Activated CD4-positive, alpha-beta memory T cell treated with anti-CD3 and anti-CD28 coated beads for 36 hours (primary cell): ENCODE data around the gene TNFRSF4. TPM values are rescaled to one million over a fixed set of nuclear protein-coding genes. Genes with fewer than 3 reads are reported as not detected.

ENCODE experiments used
- CTCF ChIA-PET: fragments of 350-600 bp; sonication (Branson Sonifier 250); formaldehyde crosslinking; loops from one replicate; lab custom pipeline; 2021; ENCODE audit warnings: antibody characterized with exemption, inconsistent platforms; lab: Charles Lee
- POLR2A ChIA-PET: fragments of 350-600 bp; sonication (Branson Sonifier 250); formaldehyde crosslinking; loops from one replicate; lab custom pipeline; 2021; ENCODE audit warnings: antibody characterized with exemption; lab: Charles Lee
- DNase-seq: peaks from one replicate; pipeline ENCODE4 v3.0.0-alpha.2; 2020
- H3K27ac Mint-ChIP-seq: one replicate; pipeline ENCODE4 v1.8.0; 2021; ENCODE audit warnings: mixed read lengths
- H3K27me3 Mint-ChIP-seq: one replicate; pipeline ENCODE4 v1.8.0; 2021; ENCODE audit warnings: mixed read lengths
- H3K36me3 Mint-ChIP-seq: one replicate; pipeline ENCODE4 v1.8.0; 2021; ENCODE audit warnings: mixed read lengths
- H3K4me1 Mint-ChIP-seq: one replicate; pipeline ENCODE4 v1.8.0; 2021; ENCODE audit warnings: low read depth, mixed read lengths
- H3K4me3 Mint-ChIP-seq: one replicate; pipeline ENCODE4 v1.8.0; 2021; ENCODE audit warnings: mild to moderate bottlenecking, mixed read lengths
- H3K9me3 Mint-ChIP-seq: one replicate; pipeline ENCODE4 v1.8.0; 2021; ENCODE audit warnings: mixed read lengths
- intact Hi-C: fragments of 100-400 bp; cut with micrococcal nuclease; formaldehyde crosslinking; loops from one replicate; pipeline ENCODE4 v1.15.1; 2023
- total RNA-seq, 2 experiments: library from RNA; stranded (reverse); gene quantifications; one replicate each; pipeline ENCODE4 v1.2.3, GENCODE V29; 2021

TNFRSF4 gene
- total RNA-seq, 2 experiments from 2014 or later, result 1,003 to 1,005 TPM

DNA sequence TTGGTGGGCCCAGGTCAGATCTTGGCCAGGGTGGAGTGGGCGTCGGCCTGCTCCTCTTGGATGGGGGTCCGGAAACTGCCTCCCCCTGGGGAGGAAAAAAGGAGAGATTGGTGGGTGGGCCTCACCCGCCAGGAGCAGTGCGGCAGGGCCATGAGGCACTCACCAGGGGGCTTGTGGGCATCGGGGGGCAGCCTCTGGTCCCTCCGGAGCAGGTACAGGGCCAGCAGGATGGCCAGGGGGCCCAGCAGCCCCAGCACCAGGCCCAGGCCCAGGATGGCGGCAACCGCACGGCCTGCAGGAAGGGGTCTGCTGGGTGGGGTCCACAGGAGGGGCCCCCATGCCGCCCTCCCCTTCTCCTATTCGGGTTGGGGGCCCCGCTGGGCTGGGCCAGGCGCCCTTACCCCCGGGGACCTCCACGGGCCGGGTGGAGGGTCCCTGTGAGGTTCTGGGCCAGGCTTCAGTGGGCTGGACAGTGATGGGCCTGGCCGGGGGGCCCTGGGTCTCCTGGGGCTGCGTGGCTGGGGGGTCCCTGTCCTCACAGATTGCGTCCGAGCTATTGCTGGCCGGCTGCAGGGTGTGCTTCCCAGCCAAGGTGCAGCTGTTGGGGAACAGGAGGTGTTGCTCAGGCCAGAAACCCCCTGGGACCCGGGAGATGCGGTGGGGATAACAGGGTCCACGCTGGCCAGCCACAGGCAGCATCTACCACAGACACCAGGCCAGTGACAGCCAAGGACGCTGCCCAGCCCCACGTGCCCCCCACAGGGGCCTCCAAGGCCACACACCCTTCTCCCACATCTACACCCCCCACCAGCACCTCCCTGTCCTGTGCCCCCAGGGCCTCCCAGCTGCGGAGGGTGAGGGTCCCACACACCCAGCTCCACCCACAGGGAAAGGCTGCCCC lies 2.2 kb downstream of the TNFRSF4 start:
- no peaks in the 10 kb centered on the region for H3K27me3 Mint-ChIP-seq
- ChIA-PET CTCF (interaction anchor here (1.2 to 1.3 kb wide), 2 partner anchors 19 to 91 kb away, joined by 3 read pairs; no protein-coding TSS in a partner anchor), POLR2A (interaction anchor here (0.7 to 0.8 kb wide), 2 partner anchors 19 to 90 kb away, joined by 3 read pairs; no protein-coding TSS in a partner anchor)
- peaks cover 44% of the 10 kb centered on the region for H3K4me1 Mint-ChIP-seq
- intact Hi-C loops, result no loop called here
- H3K36me3 Mint-ChIP-seq, result peaks cover 67% of the 10 kb centered on the region
- peak overlapping the region; percentile 100 for H3K27ac Mint-ChIP-seq
- H3K9me3 Mint-ChIP-seq, result no peaks in the 10 kb centered on the region
- DNase-seq, result no peak
- peak overlapping the region; percentile 91 for H3K4me3 Mint-ChIP-seq

DNA sequence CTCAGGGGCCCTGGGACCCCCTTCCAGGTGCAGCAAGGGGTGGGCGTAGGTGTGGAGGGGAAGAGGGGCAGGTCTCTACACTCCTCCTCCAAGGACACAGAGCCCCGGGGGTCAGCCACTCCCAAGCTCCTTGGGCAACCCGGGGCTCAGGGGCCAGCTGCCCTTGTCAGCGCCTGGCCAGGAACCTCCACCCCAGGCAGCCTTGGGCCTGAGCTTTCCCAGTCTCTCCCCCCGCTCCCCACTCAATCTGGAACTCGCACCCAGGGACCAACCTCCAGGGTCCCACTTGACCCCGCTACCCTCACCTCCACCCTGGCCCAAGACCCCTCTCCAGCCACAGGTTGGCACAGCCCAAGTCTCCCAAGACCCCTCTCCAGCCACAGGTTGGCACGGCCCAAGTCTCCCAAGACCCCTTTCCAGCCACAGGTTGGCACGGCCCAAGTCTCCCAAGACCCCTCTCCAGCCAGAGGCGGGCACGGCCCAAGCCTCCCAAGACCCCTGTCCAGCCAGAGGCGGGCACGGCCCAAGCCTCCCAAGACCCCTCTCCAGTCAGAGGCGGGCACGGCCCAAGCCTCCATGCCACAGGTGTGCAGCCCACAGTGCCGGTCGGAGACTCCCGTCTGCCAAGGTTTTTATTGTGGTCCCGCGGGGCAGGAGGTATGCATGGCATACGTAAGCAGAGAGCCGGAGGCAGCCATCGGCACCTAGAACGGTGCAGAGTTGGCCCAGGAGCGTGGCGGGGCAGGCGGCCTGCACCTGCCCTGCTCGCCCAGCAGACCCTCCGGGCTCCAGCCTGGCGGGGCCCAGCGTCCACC lies 3.0 kb downstream of the TNFRSF4 start:
- H3K4me3 Mint-ChIP-seq, result peak overlapping the region; percentile 91
- peaks cover 62% of the 10 kb centered on the region for H3K36me3 Mint-ChIP-seq
- CTCF ChIA-PET, result interaction anchor here (0.8 to 1.5 kb wide), 2 partner anchors 63 to 81 kb away, joined by 3 read pairs; partner anchors contain the start of gene UBE2J2
- intact Hi-C loops, result no loop called here
- peak overlapping the region; percentile 100 for H3K27ac Mint-ChIP-seq
- POLR2A ChIA-PET, result interaction anchor here (8.3 kb wide), 1 partner anchor 6 kb away, joined by 107 read pairs; no protein-coding TSS in a partner anchor
- peak; percentile 10 for DNase-seq
- H3K27me3 Mint-ChIP-seq, result no peaks in the 10 kb centered on the region
- H3K4me1 Mint-ChIP-seq, result peaks cover 42% of the 10 kb centered on the region
- H3K9me3 Mint-ChIP-seq, result no peaks in the 10 kb centered on the region

GRCh38 chr1:1208713-1209433 lies 5.1 kb downstream of the TNFRSF4 start:
- DNase-seq, result peak; percentile 86
- H3K4me3 Mint-ChIP-seq, result peak overlapping the region; percentile 91
- H3K4me1 Mint-ChIP-seq, result peaks cover 30% of the 10 kb centered on the region
- H3K9me3 Mint-ChIP-seq, result no peaks in the 10 kb centered on the region
- intact Hi-C loops, result loop anchor here (1.0 to 10.0 kb wide), 4 partner anchors 7 to 174 kb away; partner anchors contain the start of gene C1orf159
- peaks cover 57% of the 10 kb centered on the region for H3K36me3 Mint-ChIP-seq
- POLR2A ChIA-PET, result interaction anchor here (0.6 to 8.3 kb wide), 3 partner anchors 8 to 92 kb away, joined by 3 to 107 read pairs (median 4); no protein-coding TSS in a partner anchor
- H3K27ac Mint-ChIP-seq, result peak overlapping the region; percentile 100
- CTCF ChIA-PET, result interaction anchor here (2.4 kb wide), 1 partner anchor 87 kb away, joined by 13 read pairs; no protein-coding TSS in a partner anchor
- H3K27me3 Mint-ChIP-seq, result no peaks in the 10 kb centered on the region

DNA sequence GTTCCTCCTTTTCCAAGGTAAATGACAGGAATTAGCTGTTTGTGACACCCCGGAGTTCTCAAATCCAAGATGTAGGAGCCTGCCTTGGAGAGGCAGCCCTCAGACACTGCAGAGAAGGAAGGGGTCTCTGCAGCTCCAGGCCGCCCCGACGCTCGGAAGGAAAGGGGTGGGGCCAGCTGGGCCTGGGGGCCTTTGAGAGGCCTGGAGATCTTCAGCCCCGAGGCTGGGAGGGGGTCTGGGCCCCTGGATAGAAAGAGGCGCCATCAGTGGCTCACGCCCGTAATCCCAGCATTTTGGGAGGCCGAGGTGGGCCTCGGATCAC lies 6.4 kb downstream of the TNFRSF4 start:
- CTCF ChIA-PET, result interaction anchor here (1.3 to 2.4 kb wide), 4 partner anchors 9 to 174 kb away, joined by 3 to 13 read pairs (median 6); no protein-coding TSS in a partner anchor
- Mint-ChIP-seq H3K4me3 (peak overlapping the region; percentile 91), H3K36me3 (peaks cover 54% of the 10 kb centered on the region), H3K9me3 (no peaks in the 10 kb centered on the region), H3K4me1 (peaks cover 31% of the 10 kb centered on the region), H3K27me3 (no peaks in the 10 kb centered on the region), H3K27ac (peak overlapping the region; percentile 100)
- intact Hi-C loops, result loop anchor here (10.0 kb wide), 1 partner anchor 173 kb away; no protein-coding TSS in a partner anchor
- DNase-seq, result no peak
- POLR2A ChIA-PET, result interaction anchor here (0.9 to 8.3 kb wide), 5 partner anchors 10 to 92 kb away, joined by 3 to 107 read pairs (median 4); partner anchors contain the start of gene C1orf159

- H3K9me3 Mint-ChIP-seq, result no peaks in the 10 kb centered on the region
- intact Hi-C loops, result loop anchor here (1.0 to 10.0 kb wide), 2 partner anchors 70 to 172 kb away; no protein-coding TSS in a partner anchor
- ChIA-PET CTCF (interaction anchor here (1.3 to 2.4 kb wide), 4 partner anchors 10 to 174 kb away, joined by 3 to 13 read pairs (median 6); no protein-coding TSS in a partner anchor), POLR2A (interaction anchor here (0.6 to 8.3 kb wide), 6 partner anchors 10 to 91 kb away, joined by 3 to 107 read pairs (median 4); partner anchors contain the start of gene C1orf159)
- H3K27me3 Mint-ChIP-seq, result no peaks in the 10 kb centered on the region
- H3K27ac Mint-ChIP-seq, result peak overlapping the region; percentile 100
- peak overlapping the region; percentile 84 for H3K4me3 Mint-ChIP-seq
- peaks cover 52% of the 10 kb centered on the region for H3K36me3 Mint-ChIP-seq
- DNase-seq, result peak; percentile 60
- peaks cover 31% of the 10 kb centered on the region for H3K4me1 Mint-ChIP-seq
These were observed 6.9 kb downstream of the TNFRSF4 start for GRCh38 chr1:1206966-1207531.

DNA sequence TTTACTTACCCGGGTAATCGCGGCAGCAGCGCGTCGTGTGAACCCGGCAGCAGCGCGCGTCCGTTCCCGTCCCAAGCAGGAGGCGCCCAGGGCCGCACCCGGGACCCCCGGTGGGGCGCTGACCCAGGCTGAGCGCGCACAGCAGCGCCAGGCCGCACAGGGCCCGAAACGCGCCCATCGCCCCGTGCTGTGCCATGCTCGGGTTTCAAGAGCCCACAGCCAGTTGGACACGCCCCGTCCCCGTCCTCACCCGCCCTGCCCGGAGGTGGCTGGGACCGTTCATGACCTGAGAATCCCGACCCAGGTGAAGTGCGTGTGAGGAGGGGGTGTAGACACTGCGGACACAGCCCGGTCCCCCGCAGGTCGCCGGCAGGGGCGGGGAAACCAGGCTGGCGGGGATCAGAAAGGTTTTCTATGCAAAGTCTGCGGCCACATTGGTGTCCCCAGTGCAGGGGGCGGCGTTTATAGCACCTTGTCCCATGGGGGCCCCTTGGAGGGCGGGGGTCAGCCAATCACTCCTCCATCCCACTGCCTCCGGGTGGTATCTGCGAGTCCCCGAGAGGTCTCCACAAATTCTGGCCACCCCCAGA lies 7.5 kb downstream of the TNFRSF4 start, which contains the start of gene TNFRSF18:
TSS of gene TNFRSF18 (minus strand) at position 217 of the 590 bp plus-strand sequence. CDS start at position 196, 21 bp downstream.
- Mint-ChIP-seq H3K4me1 (peaks cover 31% of the 10 kb centered on the region), H3K9me3 (no peaks in the 10 kb centered on the region), H3K36me3 (peaks cover 50% of the 10 kb centered on the region), H3K27me3 (no peaks in the 10 kb centered on the region), H3K27ac (peak within 1 kb of the TSS; percentile 100), H3K4me3 (peak within 1 kb of the TSS; percentile 84)
- peak; percentile 76 for DNase-seq
- ChIA-PET POLR2A (interaction anchor here (0.6 to 8.3 kb wide), 5 partner anchors 11 to 90 kb away, joined by 3 to 107 read pairs (median 4); partner anchors contain the start of genes B3GALT6, C1orf159 and SDF4), CTCF (interaction anchor here (1.9 to 2.4 kb wide), 3 partner anchors 10 to 85 kb away, joined by 9 to 13 read pairs (median 13); no protein-coding TSS in a partner anchor)
- intact Hi-C loops, result loop anchor here (1.0 to 10.0 kb wide), 2 partner anchors 69 to 172 kb away; no protein-coding TSS in a partner anchor

DNA sequence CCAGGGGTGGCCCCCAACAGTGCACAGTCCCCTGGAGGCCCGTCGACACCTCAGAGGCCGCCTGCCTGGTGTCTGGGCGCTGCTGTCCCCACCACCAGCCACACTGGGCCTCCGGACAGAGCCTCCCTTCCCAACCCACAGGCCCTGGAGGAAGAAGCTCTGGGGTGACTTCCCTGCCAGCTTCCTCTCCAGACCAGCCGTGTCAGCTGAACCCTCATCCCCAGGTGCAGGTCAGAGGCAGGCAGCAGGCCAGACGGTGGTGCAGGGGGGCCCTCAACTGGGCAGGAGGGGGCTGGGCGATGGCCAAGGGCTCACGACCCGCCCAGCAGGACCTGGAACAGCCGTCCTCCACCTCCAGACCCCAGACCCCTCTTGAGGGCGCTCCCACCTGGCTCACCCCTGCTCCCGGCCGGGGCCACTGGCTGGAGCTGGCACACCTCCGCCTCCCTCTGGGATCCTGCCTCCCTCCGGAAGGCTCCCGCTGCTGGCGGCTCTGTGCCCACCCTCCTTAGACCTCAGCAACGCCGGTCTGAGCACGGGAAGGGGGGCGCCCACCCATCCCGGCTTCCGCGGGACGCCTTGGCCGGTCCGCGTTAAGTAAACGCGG lies 8.1 kb downstream of the TNFRSF4 start:
- Mint-ChIP-seq H3K4me1 (peaks cover 28% of the 10 kb centered on the region), H3K4me3 (peak overlapping the region; percentile 84), H3K27ac (peak overlapping the region; percentile 100), H3K36me3 (peaks cover 46% of the 10 kb centered on the region), H3K9me3 (no peaks in the 10 kb centered on the region), H3K27me3 (no peaks in the 10 kb centered on the region)
- intact Hi-C loops, result loop anchor here (1.0 to 10.0 kb wide), 2 partner anchors 69 to 171 kb away; no protein-coding TSS in a partner anchor
- CTCF ChIA-PET, result interaction anchor here (1.9 to 2.4 kb wide), 2 partner anchors 11 to 84 kb away, joined by 9 to 13 read pairs; no protein-coding TSS in a partner anchor
- no peak for DNase-seq
- POLR2A ChIA-PET, result interaction anchor here (1.2 to 8.3 kb wide), 3 partner anchors 11 to 48 kb away, joined by 4 to 107 read pairs (median 5); partner anchors contain the start of genes B3GALT6 and SDF4

DNA sequence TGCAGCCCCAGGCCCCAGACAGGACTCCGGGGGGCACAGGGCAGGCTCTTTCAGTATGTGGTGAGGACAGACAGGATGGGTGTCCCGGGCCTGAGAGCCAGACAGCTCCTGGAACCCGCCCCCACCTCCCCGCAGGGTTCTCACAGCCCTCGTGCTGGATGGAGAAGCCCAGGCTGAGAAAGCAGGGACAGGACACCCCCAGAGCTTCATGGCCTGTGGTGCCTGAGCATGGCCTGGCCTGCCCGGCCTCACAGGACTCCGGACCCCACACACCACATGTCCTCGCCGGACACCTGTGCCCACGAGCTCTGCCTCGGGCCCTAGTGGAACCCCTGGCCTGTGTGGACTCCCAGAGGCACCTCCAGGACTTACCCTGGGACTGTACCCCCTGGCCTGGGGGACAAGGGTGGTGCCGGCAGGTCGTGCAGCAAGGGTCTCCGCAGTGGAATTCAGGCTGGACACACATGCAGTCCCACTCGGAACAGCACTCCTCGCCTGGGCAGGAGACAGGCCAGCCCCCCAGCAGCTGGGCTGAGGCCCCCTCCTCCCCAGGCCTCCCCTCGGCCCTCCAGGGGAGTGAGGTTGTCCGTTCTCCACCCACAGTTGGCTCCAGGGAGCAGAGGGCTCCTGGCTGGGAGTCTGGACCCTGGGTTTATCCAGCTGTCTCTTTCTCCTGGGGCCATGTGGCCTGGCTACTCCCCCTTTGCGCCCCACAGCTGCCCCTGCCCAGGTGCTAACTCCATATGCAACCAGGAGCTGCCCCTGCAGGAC lies 8.8 kb downstream of the TNFRSF4 start:
- no peaks in the 10 kb centered on the region for H3K27me3 Mint-ChIP-seq
- no peaks in the 10 kb centered on the region for H3K9me3 Mint-ChIP-seq
- CTCF ChIA-PET, result interaction anchor here (1.9 kb wide), 1 partner anchor 83 kb away, joined by 13 read pairs; no protein-coding TSS in a partner anchor
- H3K36me3 Mint-ChIP-seq, result peaks cover 39% of the 10 kb centered on the region
- peak overlapping the region; percentile 100 for H3K27ac Mint-ChIP-seq
- H3K4me1 Mint-ChIP-seq, result peaks cover 31% of the 10 kb centered on the region
- POLR2A ChIA-PET, result interaction anchor here (0.8 to 8.3 kb wide), 4 partner anchors 12 to 26 kb away, joined by 3 to 107 read pairs (median 4); partner anchors contain the start of genes B3GALT6 and SDF4
- intact Hi-C loops, result loop anchor here (10.0 kb wide), 1 partner anchor 170 kb away; no protein-coding TSS in a partner anchor
- H3K4me3 Mint-ChIP-seq, result peak overlapping the region; percentile 84
- DNase-seq, result peak; percentile 28
